Measurements from ENCODE around the gene RGPD5. TPM values are rescaled to one million over a fixed set of nuclear protein-coding genes. Genes with fewer than 3 reads are reported as not detected.
"Not testable (repeated sequence)": the region's sequence is repeated elsewhere in the genome, so short reads cannot be mapped to it uniquely, and the experiment has no call there.

RGPD5 gene
- polyA plus RNA-seq (2013, experiment 1 of 2; ENCODE audit: insufficient read length): 4.4 TPM
- polyA plus RNA-seq (2013, experiment 2 of 2; ENCODE audit: insufficient read length): 12.6 TPM

DNA sequence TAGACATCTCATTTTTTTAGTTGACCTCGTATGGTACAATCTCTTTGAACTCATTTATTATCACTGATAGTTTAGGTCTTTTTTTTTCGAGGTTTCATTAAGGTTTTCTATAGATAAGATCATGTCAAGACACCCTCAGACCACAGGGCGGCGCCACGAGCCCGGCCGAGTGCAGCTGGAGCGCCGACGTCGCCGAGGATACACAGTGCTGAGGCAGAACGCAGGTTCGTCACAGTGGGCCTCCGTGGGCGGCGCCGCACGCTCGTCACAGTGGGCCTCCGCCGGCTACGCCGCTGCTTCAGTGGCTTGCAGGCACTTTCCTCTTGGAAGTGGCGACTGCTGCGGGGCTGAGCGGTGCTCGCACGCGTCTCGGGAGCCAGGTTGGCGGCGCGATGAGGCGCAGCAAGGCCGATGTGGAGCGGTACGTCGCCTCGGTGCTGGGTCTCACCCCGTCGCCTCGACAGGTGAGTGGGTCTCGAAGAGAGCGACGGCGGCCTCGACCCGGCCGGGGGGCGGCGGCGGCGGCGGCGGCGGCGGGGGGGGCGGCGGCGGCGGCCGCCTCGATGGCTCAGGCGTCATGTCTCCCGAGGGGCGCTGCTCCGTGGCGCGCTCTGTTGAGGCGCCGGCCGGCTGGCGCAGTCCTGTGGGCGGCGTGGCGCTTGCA, at the start of gene RGPD5:
RGPD5 (plus strand) TSS at position 232 of the 664 bp plus-strand sequence; CDS start at position 393, 161 bp downstream.
- not testable (repeated sequence) for DNase-seq

DNA sequence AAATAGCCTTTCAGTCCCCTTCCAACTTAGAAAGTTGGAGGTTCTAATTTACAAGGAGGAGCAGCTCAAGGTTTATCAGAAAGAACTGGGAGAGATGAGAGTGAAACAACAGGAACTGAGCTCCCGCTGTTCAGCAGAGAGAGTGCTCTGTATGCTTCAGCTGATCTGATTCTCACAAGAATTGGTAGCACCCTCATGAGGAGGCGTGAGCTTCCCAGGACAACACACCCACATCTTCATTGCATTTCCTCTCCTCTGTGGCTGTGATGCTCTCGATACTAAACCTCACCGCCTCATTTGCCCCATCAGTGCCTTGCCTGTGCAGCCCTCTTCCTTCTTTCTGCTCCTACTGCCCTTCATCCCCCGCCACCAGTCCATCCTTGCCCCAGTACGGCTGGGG, 42.5 kb upstream of the RGPD5 start:
- not testable (repeated sequence) for DNase-seq

DNA sequence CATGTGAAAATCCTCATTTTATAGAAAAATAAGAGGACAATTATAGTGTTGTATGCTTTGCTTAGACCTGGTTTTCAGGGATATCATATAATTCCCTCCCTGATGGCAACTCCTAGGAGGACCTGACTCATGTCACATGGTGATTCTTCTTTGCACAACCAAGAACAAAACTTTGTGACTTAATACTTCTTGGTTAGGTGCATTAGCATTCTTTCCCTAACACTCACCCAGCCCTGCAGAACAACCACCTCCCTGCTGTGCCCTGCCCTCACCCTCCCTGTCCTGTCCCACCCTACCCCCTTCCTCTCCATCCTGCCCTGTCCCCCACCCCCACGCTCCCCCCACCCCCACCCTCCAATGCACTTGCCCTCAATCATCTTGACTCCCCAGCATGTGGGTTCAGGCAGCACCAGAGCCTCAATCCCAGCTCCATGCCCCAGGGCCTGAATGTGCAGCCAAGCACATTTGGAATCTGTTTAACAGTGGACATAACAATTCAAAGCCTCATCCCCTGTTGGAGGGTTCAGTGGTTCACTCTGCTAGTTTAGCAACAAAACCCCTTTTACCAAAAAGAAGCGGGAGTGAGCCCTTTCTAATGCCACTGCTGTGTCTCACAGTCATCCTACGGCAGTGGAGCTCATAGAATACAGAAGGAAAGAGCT, 36.8 kb upstream of the RGPD5 start:
- DNase-seq: not testable (repeated sequence)

DNA sequence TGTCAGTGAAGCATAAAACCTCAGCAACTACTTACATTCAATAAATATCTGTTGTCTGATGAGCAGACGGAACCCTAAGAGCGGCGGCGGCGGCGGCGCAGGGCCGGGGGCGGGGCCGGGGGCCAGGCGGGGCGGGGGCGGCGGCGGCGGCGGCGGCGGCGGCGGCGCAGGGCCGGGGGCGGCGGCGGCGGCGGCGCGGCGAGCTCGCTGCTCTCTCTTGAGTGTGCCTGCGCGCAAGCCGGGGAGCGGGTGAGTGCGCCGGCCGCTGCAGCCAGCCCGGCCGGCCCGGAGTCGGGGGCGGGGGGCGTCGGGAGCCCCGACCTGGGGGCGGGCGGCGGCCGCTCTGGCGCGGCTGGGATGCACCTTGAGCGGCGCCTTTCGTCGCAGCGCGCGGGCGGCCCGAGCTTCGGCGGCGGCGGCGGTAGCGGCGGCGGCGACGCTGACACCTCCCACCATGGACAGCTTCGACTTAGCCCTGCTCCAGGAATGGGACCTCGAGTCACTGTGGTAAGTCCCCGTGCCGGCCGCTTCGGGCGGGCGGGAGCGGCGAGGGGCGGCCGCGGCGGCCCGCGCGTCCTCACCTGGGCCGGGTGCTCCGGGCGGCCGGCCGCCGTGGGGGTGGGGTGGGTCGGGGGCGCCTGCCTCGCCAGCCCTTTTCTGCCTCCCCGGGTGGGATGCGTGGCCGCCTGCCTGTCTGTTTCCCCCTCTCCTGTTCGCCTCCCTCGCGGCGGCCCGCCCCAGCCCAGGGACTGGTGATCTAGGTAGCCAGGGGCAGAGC, 33.7 kb upstream of the RGPD5 start:
- DNase-seq: not testable (repeated sequence)

DNA sequence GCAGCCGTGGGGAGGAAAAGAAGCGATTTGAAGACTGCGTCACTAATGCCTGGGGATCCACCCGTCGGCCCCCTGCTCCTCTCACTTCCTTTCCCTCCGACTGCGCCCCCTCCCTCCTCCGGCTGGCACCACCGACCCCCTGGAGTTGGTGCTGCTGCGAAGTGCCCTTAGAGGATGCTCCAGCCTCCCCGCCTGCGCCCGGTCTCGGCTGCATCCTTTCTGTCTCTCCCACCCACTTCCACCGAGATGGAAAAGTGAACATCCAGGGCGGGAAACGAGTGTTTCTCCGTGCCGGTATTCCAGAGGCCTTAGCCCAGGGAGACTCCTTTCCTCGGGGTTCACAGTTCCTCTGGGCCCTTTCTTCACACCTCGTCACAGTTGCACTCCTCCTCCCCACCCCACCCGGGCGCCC, 33.1 kb upstream of the RGPD5 start:
- not testable (repeated sequence) for DNase-seq

DNA sequence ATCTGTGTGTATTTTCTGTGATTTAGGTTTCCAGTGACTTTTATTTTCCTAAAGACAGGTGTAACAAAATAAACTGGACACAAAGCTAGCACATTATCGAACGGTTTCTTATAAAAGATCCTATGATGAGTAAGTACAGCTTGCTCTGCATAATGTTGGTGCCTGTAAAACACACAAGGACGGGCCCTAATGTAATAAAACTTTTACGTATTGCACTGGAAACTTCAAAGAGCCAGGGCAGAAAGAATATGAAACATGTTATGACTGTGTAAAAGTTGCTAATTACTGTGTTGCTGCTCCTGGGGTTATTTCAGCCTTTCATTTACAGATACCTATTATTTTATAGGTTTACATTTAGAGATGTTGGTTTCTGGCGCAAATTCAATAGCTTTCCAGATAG, 32.1 kb upstream of the RGPD5 start:
- not testable (repeated sequence) for DNase-seq

DNA sequence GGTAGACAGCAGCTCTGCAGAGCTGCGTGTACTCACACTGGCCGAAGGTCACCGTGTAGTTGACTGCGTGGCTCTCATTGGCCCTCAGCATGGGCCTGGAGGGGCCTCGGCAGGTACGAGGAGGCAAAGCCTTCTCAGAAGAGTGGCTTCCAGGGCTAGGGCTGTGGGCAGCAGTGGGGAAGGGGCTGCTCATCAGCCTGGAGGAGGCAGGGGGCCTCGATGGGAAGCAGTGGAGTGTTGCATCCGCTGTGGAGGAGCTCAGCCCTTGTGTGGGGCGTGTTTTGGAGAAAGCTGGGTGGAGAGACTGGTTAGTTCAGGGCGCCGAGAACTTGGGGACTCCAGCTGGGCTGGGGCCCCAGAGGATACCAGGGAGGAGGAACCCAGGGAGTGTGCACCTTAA, 28.0 kb upstream of the RGPD5 start:
- DNase-seq: not testable (repeated sequence)

DNA sequence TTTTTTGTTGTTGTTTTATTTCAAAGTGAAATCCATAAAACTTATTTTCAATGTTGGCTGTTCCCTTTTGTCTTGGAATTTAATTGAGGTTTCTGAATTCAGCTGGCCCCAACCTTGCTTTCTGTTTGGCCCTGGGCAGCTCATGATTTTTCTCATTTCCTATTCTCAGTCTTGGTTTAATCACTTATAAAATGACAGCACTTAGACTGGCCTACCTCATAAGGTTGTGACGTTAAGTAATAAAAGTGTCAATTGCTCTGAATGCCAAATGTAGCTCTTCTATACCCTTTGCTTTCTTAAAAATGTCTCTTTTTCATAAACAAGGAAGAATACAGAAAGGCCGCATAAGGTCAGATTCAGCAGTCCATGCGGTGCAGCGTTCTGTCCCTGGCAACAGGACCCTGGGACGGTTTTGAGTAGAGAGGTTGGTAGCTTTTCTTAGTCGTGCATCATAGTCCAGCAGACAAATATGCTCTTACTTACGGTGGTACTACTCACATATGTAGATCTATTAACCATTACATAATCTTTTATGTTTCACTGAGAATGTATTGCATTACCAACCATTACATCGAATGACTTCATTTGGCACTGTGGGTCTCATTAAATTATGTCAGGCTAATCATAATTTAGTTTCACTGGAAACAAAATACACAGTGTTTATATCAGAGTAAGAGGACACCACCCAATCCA, 27.1 kb upstream of the RGPD5 start:
- DNase-seq: not testable (repeated sequence)

DNA sequence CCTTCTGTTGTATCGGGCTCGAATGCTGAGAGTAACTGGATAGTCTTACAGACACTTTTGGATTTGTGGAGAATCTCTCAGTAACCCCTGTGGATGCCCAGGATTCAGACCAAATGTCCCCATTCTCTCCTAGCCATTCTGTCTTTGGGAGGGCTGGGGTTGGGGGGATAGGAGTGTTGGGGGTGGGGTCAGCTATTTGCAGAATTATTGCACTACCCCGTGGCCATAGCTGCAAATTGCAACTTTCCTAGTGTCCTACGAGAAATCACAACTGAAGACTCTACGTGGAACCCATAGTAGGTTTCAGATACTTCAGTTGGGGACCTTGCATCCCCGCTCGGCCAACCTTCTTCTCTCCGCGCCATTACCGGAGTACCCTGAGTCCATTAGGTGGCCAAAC, 25.2 kb upstream of the RGPD5 start:
- DNase-seq: not testable (repeated sequence)

DNA sequence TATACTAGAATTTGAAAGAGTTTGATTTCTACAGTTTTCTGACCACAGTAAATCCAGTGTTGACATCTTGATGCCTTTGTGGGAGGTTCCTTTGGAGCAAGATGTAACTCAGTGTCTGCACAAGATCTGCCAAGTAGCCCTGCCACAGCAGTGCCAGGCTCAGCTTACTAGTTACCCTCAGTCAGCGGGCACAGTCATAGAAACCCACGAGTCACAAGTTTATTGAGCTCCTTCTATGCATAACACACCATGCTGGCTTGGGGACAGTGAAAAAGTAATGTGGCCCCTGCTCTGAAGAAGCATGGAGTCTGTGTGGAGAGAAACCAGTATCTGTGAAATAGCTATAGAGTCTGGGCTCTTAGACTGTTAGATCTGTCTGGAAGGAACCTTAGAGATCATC, 15.0 kb upstream of the RGPD5 start:
- not testable (repeated sequence) for DNase-seq

DNA sequence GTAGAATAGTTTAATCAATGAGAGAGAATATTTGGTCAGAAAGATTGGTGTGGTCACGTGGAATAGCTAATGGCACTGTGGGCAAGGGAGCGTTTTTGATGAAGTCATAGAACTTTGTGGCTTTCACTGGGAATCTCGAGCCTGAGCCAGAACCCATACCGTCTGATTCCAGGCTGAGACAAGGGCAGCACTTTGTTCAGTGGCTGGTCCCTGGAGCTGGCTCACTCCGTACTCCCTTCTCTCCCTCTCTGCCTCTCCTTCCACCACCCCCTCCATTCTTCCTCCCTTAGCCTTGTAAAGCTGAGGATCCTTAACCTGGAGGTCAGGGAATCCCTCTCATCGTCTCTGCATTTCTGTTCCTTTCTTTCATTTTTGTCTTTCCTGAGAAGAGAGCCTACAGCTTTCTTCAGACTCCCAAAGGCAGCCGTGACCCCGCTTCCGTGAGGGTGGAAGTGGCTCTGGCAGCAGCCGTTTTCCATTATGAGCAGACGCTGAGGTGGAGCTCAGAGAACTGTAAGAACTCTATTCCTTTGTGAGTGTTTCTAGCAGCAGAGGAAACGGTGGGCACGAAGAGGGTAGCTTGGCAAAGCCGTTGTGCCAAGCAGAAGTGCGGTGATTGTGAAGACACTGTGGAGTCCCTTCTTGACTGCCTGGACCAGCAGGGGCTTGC, 12.8 kb upstream of the RGPD5 start:
- DNase-seq: not testable (repeated sequence)

DNA sequence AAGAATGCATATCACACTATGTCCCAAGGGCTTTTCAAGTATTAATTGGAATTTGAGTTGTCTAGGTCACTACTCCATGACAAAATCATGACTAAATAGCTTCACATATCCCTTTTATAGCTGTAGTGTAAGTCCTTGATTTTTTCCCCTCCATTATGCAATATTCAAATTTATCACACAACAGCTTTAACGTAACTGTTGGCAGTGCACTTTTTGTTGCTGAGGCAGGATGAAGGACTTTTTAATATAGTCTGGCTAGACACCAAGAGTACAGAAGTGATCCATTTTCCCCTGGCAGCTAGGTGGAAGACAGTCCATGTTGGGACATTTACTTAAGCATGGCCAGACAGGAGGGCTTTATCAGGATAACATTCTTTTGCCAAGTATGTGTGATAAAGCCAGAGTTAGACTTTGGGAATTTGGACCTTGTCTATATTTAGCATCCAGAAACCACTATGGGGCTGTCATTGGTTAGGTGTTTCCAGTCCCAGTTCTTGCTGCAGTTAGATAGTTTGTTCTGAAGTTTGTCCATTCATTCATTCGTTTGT, 11.6 kb upstream of the RGPD5 start:
- DNase-seq: not testable (repeated sequence)

DNA sequence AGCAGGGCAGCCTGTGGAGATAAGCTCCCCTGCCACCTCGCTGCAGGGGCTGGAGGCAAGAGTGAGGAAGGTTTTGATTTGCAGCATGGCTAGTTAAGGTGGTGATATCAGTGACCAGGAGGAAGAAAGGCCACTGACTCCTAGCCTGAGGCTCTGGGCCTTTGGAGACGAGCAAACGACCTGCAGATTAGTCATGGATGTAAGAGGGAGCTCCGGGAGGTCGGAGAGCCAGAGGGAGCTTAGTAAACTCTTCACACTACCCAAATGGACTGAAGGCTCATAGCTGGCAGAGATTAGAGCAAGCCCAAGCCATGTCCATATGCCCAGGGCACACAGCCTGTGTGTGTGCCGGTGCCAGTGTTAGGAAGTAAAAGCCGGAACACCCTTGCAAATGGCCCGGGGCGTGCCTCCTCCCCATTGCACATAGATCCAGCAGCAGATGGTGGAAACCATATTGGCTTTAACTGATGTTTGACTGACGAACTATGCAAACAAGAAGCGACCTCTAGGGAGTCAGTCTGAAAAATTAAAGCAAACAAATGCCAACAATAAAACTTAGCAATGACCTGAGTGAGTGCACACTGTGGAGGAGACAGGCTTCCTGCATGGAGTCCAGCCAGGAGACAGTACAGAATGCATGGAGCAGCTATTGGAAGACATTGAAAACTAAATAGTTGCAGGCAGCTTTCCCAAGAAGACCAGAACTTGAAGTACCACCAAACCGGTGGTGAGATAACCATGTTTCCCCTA, 2.4 kb upstream of the RGPD5 start:
- not testable (repeated sequence) for DNase-seq

DNA sequence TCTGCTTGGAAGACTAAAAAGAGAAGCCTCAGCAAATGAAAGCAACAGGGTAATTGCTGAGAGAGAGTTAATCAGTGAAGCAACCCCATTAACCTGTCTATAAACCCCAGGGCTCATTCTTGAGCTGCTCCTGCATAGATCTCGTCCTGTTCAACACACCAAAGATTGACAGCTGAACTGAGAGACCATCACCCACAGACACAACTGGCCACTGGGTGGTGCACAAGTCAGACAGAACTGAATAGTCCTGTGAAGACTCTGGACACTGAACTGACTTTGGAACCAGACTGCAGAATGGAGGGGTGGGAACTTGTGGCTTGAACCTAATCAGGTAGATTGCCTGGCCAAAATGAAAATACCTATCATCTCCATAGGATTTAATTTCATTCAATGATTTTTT, 1.4 kb upstream of the RGPD5 start:
- not testable (repeated sequence) for DNase-seq

DNA sequence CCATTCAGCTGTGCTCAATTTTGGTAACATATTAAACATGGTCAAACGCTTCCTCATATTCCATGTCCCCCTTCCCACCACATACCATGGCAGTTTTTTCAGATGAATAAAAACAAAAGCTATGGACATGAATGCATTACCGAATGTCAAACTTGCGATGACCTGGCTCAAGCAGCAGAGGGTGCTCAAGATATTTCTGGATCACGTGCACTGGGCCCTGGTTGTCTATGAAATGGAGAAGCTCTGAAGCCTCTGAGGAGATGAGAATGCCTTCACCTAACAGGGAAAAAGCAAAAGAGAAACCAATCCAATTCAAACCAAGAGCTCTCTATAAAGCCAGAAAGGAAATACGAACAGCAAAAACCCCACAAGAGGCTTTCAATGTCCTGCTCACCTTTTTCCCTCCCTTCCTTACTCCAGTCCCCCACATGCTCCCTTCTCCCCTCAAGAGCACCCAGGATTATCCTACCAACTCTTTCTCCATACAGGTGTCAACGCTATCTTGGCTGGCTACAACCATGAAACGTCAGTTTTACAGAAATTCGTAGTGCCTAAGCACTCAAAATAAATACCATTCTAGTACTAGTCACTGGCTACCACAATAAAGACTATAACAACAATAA, 77.1 kb downstream of the RGPD5 start:
- DNase-seq: not testable (repeated sequence)

DNA sequence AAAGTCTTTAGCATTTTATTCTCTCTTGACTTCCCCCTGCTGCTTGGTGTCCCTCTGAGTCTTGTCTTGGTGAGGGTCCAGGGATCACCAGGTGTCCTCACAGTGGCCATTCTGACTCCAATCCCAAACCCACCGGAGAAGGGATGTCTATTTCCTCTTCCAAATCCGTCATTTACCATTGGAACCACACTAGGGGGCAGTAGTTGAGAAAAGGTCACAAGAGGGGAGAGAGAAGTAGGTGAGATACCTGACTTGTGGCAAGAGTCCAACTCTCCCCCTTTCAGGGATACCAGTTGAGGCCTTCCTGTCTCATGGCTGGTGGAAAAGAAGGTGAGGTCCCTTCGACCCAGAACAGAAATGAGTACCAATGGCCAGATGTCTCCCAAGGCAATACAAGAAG, 82.5 kb downstream of the RGPD5 start:
- DNase-seq: not testable (repeated sequence)

DNA sequence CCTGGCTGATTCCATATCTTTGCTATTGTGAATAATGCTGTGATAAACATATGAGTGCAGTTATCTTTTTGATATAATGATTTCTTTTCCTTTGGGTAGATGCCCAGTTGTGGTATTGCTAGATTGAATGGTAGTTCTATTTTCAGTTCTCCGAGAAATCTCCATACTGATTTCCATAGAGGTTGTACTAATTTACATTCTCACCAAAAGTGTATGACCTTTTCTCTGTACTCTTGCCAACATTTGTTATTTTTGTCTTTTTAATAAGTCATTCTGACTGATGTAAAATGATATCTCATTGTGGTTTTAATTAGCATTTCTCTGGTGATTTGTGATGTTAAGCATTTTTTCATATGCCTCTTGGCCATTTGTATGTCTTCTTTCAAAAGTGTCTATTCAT, 88.0 kb downstream of the RGPD5 start:
- DNase-seq: not testable (repeated sequence)

DNA sequence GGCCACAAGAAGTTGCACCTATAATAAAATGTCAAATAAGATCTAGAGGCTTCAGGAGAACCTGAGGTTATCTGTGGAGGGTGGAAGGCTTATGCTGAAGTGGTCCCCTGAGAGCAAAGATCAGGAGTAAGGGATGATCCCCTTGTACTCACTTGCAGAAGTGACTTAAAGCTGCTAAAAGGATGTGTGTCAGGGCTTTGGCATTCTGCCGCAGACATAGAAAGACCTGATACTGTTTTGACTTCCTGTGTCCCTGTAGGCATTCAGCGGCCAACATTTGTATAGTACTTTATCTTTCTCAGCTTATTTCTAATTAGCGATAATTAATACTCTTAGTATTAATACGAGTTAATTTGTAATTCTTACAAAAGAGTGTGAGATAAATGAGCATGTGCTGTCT, 94.3 kb downstream of the RGPD5 start:
- DNase-seq: not testable (repeated sequence)

DNA sequence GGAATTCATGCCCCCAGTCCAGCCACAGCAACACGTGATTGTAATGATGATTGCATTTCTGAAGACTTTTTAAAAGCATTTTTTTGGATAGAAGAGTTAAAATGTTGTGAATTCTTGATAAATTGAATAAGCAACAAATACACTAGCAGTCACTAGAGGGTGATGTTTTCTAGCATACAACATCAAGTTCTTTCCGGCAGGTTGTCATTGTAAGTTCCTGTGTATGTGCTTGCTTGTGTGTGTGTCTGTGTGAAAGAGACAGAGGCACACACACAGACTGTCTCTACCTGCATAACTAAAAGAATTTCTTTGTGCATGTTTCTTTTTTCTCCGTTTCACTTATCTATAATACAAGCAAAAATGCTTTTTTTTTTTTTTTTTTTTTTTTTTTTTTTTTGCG, 95.8 kb downstream of the RGPD5 start:
- DNase-seq: not testable (repeated sequence)

DNA sequence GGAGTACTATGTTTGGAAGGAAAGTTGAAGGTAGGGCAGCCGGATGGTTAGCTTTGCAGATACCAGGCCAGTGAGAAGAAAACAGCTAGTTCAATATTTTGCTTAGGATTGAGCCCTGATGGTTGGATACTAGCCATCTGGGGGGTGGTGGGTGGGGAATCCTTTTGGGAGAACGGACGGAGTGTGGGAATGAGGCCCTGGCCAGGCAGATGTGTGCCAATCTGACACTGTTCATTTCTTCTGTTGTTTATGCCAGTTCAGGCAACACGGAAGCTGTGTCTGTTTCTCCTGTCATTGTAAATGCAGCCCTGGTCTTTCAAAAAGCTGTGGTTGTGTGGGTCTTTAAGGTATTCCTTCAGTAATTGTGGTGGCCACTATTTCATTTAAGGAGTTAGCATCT, 96.9 kb downstream of the RGPD5 start:
- not testable (repeated sequence) for DNase-seq

All from fibroblast of skin of abdomen (primary cell).